Esophagus muscularis mucosa (tissue), 4 donors: ENCODE measurements around the gene TENM4.

Experiments
- EP300 ChIP-seq: sonication (generic); formaldehyde crosslinking; IDR thresholded peaks from one replicate; pipeline ENCODE4 v1.6.1; 2017; ENCODE audit warnings: antibody characterized with exemption
- POLR2A ChIP-seq: fragments of 450-650 bp; IDR thresholded peaks from one replicate; pipeline ENCODE4 v1.6.1; 2017; ENCODE audit warnings: antibody characterized with exemption, moderate library complexity, mild to moderate bottlenecking, low read depth
- POLR2AphosphoS5 ChIP-seq, 2 donors: sonication (generic); formaldehyde crosslinking; IDR thresholded peaks; one replicate each; pipeline ENCODE4 v1.6.1; 2017; ENCODE audit warnings: antibody characterized with exemption in 2 of 2
- TF ChIP-seq, protein P1 (sequence below), 3 experiments: fragments of 200-600 bp in 2 of 3; fragments of 450-650 bp in 1 of 3; sonication (generic) in 2 of 3; IDR thresholded peaks; one replicate each; pipeline ENCODE4 v1.5.1; 2017 to 2019; ENCODE audit warnings: antibody characterized with exemption in 3 of 3, mild to moderate bottlenecking in 2 of 3, moderate library complexity in 1 of 3

DNA sequence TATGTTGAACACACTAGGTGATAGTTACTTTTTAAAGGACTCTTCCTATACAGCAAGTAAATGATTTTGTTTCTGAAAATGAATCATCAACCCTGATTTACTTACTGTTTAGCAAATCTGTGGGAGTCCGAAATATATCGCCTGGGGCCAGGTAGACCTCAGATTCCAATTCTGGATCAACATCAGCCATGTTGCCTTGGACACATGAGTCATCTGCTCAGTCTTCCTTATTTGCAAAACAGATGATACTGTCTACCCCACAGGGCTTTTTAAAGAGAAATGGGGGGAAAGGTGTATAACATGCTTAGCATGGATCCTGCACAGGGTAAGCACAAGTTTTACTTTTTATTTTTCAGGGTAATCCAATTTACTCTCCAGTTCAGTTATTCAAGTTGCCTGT is 324.2 kb downstream of the TENM4 start:
- TF ChIP-seq, protein P1, sequence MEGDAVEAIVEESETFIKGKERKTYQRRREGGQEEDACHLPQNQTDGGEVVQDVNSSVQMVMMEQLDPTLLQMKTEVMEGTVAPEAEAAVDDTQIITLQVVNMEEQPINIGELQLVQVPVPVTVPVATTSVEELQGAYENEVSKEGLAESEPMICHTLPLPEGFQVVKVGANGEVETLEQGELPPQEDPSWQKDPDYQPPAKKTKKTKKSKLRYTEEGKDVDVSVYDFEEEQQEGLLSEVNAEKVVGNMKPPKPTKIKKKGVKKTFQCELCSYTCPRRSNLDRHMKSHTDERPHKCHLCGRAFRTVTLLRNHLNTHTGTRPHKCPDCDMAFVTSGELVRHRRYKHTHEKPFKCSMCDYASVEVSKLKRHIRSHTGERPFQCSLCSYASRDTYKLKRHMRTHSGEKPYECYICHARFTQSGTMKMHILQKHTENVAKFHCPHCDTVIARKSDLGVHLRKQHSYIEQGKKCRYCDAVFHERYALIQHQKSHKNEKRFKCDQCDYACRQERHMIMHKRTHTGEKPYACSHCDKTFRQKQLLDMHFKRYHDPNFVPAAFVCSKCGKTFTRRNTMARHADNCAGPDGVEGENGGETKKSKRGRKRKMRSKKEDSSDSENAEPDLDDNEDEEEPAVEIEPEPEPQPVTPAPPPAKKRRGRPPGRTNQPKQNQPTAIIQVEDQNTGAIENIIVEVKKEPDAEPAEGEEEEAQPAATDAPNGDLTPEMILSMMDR (IDR thresholded peaks at IDR 0.05) = no peak
- no peak for TF ChIP-seq POLR2AphosphoS5 (IDR thresholded peaks at IDR 0.05)
- TF ChIP-seq EP300 = no peak
- no peak for TF ChIP-seq POLR2A
